Measurements from ENCODE around the gene NEK7.

The NEK7 gene

DNA sequence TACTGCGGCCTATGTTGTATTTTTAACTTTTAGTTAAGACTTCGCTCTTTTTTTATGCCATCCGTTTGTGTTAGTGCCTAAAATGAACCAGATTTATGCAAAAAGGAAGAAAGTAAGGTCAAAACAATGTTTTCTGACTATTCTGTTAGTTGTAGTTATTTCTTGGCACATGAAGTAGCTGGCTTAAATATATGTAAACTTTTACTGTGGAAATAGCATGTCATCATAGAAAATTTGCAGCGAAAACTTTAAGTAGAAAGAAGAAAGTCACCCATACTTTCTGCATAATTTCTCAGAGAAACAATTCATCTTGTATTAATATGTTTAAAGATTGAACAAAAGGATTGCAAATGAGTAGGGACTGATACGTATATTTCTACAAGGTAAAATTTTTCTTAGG is 106.4 kb downstream of the NEK7 start:
- no peak for DNase-seq

DNA sequence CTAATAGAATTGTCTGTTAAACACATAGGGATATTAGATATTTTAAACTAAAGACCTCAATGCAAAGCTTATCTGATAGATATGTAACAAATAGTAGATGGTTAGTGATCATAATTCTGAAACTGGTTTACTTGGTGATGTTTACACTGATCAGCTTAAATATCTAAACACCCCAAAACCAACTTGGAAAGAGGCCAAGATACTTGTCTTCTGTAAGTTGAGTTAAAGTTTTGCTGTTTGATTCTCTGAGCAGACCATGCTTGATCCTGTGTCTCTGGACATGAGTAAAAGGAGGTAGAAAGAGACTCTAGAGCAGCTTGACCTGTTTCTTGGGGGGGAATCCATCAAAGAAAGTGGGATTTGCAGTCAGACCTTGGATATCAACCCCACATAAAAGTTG is 107.5 kb downstream of the NEK7 start:
- no peak for DNase-seq

DNA sequence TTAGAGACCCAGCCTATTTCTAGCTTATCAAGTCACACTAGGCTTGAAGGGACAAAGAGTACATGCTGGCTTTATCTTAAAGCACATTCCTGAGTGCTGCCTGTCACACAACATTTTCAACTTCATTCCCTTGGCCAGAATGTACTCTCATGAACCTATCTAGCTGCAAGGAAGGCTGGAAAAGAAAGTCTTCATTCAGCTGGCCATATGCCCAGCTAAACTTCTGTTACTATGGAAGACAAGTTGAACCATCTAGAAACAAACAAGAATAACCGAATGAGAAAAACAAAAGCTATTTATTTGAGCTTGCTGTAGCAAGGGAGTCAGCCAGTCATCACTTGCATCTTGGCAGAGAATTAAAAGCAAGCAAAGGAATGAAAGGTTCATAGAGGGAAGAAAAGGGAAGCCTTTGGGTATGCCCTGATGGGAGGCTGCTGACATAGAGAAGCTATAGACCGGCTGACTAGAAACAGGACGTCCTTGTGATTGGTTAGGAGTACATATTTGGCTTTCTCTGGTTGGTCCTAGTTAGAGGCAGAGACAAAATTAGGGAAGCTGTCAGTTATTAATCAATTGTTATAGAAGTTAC is 108.4 kb downstream of the NEK7 start:
- no peak for DNase-seq

DNA sequence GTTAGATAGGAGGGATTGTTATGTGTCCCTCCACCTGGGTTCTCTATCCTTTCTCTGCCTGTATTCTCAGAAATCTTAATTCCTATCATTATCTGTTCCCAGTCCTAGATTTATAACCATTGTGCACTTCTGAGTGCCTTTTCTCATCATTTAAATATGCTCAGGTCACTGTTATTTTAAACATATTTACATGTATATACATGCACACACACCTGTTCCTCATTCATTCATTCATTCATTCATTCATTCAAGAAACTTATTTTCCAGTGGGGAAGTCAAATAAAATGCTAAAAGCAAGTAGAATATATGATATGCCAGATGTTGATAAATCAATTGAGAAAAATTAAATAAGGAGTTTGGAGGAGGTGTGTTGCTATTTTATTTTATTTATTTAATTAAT is 110.3 kb downstream of the NEK7 start:
- no peak for DNase-seq

DNA sequence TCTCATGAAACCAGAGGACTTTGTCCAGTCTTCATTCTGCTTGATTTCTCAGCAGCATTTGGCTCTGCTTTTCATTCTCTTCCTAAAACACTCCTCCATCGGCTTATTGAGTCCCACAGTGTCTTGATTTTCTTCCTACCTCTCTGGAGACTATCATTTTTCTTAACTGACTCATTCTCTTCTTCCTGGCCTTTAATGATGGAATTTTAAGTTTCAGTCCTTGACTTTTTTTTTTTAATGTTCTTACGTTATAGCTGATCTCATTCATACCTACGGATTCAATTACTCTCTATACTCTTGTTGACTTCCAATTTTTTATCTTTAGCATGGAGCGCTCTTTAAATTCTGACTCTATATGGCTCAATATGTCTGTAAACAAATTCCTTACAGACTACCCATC is 111.1 kb downstream of the NEK7 start:
- no peak for DNase-seq

DNA sequence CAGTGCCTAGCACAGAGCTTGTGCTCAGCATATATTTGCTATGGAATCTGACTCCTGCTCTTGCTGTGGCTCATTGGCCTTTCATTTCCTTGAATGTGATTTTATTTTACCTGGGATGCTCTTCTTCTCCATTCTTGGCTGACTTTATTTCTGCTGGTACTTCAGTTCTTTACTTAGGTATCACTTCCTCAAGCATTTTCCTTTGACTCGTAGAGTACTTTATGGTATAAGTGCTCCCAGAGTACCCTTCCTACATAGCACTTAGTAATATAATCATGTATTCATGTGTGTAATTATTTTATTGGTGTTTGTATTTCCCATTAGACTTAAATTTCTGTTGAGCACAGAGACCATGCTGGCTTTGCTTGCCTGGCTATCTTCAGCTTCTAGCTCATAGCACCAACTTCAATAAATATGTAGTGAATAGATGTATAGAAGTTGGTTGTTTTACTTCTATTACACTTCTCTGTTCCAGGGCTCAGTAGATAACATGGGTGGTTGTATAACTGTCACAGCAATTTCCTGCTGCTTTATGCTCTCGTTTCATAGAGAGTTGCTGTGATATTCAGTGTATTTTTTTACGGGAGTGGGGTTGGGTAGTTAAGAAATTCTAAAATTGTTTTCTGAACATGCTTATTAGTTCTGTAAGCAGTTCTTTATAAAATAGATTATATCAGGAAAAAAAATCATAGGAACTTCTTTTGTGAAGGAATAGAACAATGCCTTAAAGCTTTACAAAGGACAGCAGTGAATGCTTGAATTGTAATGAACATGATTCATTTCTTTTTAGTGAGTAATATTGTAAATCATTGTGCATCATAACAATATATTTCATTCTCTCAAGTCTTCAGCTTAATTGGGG is 112.2 kb downstream of the NEK7 start:
- DNase-seq: no peak

DNA sequence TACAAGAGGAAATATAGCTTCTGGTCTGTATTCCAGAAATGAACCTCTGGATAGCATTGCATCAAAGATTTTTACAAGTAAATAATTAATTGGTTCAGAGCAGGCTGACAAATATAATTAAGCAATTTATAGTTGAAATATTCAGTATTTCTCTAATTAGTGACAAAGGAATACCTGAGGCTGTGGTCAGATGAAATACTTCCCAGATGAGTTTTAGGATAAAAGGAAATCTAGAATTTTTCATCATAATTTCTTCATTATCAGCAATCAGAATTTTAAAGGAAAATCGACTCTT is 112.8 kb downstream of the NEK7 start:
- DNase-seq: no peak

DNA sequence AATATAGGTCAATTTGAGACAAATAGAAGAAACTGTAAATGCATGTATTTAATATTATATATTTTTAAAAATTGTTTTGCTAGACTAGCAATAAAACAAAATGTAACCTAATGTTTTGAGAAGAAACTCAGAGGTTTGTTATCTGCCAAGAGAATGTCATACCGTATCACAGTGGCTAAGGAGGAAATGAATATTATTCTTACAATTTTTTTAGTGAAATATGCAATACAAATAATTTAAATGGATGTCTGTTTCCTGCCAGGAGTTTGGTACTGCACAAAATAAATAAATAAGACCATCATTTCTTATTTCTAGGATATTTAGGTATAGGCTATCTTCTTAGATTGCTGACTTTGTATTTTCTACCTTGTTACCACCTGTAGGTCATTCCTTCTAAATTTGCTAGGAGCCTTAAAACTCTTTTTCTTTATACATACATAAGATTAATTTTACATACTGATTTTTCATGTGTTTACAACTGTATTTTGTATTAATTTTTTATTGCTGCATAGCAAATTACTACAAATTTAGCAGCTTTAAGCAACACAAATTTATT is 113.6 kb downstream of the NEK7 start:
- DNase-seq: no peak

DNA sequence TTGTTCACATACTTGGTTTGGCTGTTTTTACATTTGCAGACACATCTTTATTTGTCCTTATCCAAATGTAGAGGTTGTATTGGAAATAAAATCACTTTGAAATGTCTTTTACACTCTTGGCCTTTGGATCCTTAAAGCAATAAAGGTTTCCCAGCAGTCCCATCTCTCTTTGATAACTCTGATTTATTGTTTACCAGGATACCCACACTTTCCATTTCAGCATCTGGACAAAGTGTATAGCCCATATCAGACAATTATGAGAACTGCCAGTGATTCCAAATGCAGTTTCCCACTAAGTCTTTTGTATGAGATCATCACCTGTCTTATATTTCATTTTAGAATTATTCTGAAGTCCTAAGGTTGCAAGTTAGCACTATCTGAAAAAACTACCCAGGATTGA is 114.7 kb downstream of the NEK7 start:
- no peak for DNase-seq

DNA sequence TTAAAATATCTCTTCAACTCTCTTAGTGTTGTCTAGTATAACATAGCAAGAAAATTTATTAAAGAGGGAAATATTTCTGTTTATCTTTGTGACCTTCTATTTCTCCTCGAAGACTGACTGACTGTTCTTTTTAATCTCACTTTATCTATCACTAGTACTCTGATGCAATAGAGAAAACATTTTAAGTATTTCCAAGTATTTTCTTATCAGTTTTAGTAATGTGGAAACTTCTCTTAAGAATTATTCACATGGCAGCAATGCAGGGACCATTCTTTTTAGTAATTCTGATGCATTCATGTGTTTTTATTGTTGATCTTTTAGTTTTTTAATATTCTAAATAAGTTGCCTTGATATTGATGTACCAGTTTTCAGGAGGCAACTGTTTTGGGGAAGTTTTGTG is 115.7 kb downstream of the NEK7 start:
- DNase-seq: no peak

DNA sequence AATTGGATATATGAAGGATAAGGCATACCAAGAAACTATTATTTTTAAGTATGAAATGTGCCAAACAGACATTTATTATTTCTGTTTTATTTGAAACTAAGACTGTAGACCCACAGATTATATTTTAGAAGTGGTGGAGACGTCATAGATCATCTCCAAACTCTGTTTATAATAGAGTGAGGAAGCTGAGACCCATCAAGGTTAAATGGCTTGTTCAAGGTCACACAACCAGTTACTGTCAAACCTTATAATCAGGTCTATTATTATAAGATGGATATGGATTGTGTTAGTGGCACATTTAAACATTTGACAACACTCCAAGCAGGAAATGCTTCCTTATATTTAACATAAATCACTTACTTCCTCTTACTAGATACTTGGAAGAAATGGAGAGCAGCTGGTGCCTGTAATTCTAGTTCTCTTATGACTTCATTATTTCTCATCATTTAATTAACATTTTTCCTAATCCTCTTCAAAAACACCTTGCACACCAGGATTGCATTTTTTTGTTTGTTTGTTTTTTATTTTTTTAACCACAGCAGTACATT is 117.0 kb downstream of the NEK7 start:
- DNase-seq: no peak

DNA sequence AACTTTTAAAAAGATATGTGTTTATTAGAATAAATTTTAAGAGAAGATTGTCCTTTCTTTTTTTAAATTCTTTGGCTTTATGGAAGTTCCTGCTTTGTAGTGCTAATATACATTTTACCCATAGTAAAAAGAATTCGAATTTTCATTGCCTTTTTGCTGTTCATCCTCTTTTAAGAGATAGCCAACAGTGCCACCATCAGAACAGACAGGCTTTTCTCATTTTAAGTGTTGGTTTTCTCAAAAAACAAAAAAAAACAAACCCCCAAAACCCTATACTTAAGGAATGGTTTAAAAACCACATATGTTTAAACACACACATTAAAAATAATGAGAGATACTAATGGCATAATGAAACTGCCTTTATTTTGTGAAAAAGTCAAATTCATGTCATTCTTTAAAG is 118.8 kb downstream of the NEK7 start:
- no peak for DNase-seq

DNA sequence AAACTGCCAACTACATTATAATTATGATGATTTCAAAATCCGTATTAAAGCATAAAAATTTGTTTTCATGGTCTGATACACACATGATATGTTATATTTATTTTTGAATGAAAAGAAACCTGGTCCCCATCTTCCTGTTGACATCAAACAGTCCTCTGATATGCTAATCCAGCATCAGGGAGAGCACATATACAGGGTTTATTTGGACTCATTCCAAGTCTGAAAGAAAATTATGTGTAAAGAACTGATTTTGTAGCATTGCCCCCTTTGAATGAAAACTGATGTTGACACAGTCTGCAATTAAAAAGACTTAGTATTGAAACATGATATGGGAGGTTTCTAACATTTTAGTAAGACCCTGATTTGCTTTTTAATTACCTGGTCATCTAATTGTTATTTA is 119.4 kb downstream of the NEK7 start:
- no peak for DNase-seq

DNA sequence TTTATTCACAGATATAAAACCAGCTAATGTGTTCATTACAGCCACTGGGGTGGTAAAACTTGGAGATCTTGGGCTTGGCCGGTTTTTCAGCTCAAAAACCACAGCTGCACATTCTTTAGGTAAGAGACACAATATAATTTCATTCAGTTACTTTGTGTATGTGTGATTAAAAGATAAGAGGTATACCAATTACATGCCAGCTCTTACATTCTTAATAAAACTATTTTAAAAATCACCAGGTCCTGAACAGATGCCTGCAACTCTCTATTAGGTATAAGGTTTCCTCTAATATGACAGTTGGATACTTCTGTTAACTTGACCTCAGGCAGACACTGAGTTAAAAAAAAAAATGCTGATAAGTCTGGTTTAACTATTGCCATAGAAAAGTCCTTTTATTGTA is 122.1 kb downstream of the NEK7 start:
- DNase-seq: no peak

DNA sequence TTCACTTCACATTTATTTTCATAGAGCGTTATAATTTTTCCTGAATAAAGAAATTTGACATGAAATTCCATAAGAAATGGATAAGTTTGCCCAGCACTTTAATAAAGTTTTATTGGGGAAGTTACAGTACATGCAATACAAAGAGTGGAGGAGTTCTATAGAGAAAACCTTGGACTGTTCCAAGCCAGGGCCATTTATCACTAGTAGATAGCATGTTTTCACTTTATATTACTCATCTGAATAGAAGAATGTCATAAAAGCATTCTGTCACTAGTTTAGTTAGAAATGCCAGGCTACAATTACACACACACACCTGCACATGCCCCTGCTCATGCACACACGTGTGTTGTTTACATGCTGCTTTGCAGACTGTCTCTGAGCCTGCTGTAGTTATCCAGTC is 123.3 kb downstream of the NEK7 start:
- DNase-seq: no peak

DNA sequence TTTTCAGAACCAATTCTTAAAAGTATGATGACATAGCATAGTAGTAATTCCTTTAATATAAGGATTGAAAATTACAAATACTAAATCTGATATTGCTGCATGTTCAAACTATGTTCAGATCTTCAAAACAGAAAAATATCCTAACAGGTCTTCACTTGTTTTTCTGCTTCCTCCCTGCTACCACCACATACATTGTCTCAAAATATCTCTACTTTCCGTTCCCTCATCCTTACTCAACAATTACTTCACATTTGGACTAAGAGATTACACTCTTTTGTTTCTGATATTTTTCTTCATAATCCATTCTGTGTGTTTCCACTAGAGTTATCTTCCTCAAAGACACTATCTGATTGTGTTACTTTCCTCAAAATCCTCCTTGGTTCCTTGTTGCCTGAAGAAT is 125.1 kb downstream of the NEK7 start:
- no peak for DNase-seq

DNA sequence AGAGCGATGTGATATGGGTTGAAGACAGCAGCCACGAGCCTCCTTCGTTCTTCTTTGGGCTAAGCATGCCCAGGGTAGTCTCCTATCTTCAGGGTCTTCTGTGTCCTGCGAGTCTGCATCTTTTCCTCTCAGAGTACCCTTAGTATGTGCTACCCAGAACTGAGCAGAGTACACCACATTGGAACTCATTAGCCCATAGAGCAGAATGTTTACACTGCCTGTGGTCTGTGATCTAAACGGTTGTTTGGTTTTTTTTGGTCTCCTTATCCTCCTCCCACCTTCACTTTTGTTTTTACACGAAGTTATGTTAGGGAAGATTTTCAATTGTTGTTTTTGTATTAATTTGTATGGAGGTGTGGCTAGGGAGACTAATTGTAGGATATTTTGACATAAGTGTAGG is 126.4 kb downstream of the NEK7 start:
- DNase-seq: no peak

DNA sequence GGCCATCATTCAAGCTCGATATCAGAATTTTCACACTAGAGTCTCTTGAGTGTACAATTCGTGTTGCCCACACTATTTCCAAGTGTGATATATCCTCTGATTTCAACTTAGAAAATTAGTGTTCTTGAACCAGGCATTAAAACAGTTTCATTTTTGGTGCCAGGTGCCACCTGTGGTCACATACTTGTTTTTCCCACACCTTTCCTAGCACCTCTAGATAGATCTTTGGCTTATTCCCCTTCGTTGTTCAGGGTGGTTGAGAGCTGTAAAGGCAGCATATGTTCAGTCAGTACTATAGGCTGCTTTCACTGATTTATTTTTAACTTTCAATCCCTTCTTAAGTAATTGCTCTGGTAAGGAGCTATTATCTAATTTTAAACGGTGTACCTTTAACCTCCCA is 131.1 kb downstream of the NEK7 start:
- no peak for DNase-seq

DNA sequence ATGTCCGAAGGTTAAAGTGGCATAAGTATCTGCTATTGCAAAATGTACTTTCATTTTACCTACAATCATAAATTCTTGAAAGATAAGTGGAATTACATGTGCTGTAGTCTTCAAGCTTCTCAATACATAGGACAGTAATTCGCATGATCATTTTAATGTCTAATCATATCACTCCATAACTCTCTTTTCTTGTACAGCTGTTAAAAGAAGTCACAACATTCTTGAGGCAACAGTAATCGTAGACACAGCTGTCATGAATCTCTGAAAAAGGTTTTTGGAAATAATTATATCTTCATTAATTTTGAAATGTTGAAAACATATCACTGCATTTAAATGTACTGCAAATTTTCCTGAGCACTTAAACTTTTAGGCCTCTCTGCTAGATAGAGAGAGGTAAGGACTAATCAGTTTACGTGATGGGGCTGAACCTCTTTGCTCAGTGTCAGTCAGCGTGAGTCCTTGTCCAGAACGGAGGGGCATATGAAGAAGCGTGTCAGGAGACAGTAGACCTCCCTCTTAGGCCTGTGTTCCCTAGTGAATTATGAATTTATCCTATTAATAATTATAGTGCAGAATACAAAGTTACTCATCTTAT is 133.4 kb downstream of the NEK7 start:
- DNase-seq: no peak

DNA sequence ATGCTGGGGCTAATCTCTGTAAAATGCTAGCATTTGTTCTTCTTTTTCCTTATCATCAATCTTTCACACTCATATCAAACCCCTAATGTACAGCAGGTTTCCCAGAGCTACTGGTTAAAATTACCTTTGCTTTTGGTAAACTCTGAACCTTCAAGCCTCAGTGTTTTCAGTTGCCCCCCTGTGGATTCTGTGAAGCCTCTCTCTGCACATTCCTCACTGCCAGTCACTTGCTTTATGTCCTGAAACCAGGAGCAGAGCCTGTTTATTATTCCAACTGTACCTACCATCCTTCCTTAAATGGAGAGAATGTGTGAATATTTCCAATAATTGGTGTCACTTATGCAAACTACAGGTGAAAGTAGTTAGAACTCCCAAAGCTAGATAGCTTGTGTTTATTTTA is 134.2 kb downstream of the NEK7 start:
- no peak for DNase-seq

DNA sequence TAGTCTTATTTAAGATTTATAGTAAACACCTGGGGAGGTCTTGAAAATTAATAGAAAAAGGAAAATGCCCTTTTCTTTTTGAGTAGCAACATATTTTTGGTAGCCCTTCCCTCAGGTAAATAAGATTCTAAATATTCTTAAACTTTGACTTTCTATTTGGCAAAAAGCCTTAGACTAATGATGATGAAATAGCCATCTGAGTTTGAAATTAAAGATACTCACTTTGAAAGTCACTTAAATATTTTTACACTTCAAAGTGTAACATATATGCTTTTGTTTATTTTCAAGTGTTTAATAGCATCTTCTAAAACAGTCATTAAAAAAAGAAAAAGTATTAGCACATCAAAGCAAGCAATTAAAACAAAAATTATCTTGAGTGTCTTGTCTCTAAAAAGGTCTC is 135.1 kb downstream of the NEK7 start:
- no peak for DNase-seq

DNA sequence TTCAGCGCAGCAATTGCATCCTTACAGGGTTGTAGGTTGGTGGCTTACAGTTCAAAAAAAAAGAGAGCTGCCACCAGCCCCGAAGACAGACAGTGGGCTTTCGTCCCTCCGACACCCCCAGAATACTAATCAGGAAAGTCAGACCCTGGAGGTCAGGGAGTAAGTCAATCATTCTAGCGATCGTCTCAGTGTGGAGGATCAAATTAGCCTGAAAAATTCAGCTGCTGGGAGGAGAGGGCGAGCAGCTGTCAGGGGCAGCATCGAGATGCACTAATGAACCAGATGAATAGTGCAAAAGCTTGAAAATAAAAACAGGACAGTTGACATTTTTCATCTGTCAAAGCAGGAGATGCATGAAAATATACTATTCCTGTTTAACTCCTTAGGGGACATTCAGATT is 138.4 kb downstream of the NEK7 start:
- DNase-seq: no peak

DNA sequence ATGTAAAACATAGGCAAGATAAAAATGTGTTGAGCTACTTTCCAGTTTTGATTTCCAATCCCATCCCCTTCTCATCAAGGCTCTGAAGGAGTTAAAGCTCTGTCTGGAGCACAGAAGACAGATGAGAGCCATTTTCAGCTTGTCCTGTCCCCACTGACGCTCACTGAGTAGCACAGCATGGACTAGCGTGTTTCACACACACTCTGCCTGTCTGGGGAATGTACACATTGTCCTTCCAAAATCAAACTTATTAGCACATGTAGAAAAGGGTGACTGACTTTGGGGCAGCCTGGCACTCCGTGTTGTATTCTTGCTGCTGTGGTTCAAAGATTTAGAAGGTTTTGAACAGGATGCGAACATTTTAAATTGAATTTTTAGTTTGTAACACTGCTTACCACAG is 139.2 kb downstream of the NEK7 start:
- no peak for DNase-seq

DNA sequence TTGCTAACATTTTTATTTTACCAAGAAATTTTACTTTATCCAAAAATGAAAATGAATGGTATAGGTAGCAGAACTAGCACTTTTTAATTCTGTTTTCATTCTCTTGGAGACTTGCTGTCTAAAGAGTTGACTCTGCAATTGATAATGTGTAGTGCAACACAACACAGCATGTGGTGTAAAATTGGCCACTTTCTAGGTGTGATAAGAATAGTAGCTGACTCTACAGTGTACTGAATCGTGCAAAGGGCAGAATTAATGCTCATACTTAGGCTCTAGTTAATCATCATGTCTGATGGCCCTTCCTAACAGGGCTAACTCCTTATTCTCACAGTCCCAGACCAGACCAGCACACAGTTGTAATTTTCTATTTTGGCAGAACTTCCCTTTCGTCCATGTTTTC is 140.5 kb downstream of the NEK7 start:
- DNase-seq: no peak

All from CD4-positive, alpha-beta T cell treated with Interleukin-15 for 1 hour (primary cell).